GM18505 (cell line): ENCODE results near the gene HCK.

Source experiments
- ATAC-seq: cut with Tn5 transposase; IDR thresholded peaks from one replicate; pipeline ENCODE4 v1.9.1; 2021; ENCODE audit not compliant: unreplicated experiment
- POLR2A ChIP-seq: IDR thresholded peaks from 4 replicates; pipeline ENCODE4 v1.6.1; 2011; ENCODE audit warnings: borderline replicate concordance; ENCODE audit not compliant: insufficient read depth, insufficient read length; ENCODE audit errors: extremely low read depth

The HCK gene

GRCh38 chr20:32056708-32057483 is 4.9 kb downstream of the HCK start:
- no peak for ATAC-seq
- no peak for TF ChIP-seq POLR2A

- ATAC-seq: no peak
- no peak for TF ChIP-seq POLR2A
These were observed 5.7 kb downstream of the HCK start for GRCh38 chr20:32057656-32058184.

GRCh38 chr20:32059189-32059588 is 7.1 kb downstream of the HCK start:
- ATAC-seq: no peak
- no peak for TF ChIP-seq POLR2A

- no peak for ATAC-seq
- TF ChIP-seq POLR2A: no peak
These were observed 10.7 kb downstream of the HCK start for GRCh38 chr20:32062776-32063170.

GRCh38 chr20:32063695-32064094 is 11.7 kb downstream of the HCK start:
- no peak for TF ChIP-seq POLR2A
- no peak for ATAC-seq

- no peak for ATAC-seq
- no peak for TF ChIP-seq POLR2A
These were observed 12.6 kb downstream of the HCK start for GRCh38 chr20:32064667-32065066.

GRCh38 chr20:32067234-32067821 is 15.3 kb downstream of the HCK start:
- ATAC-seq: no peak
- TF ChIP-seq POLR2A: no peak

- TF ChIP-seq POLR2A: no peak
- no peak for ATAC-seq
These were observed 16.1 kb downstream of the HCK start for GRCh38 chr20:32068174-32068573.

- no peak for TF ChIP-seq POLR2A
- no peak for ATAC-seq
These were observed 17.7 kb downstream of the HCK start for GRCh38 chr20:32069711-32070110.

GRCh38 chr20:32070282-32070681 is 18.2 kb downstream of the HCK start:
- no peak for TF ChIP-seq POLR2A
- ATAC-seq: no peak

- no peak for ATAC-seq
- TF ChIP-seq POLR2A: no peak
These were observed 18.7 kb downstream of the HCK start for GRCh38 chr20:32070690-32071213.

GRCh38 chr20:32071395-32072167 is 19.5 kb downstream of the HCK start:
- ATAC-seq: no peak
- no peak for TF ChIP-seq POLR2A

GRCh38 chr20:32072168-32072750 is 20.2 kb downstream of the HCK start:
- no peak for TF ChIP-seq POLR2A
- ATAC-seq: no peak
